HCT116 (cell line): Measurements from ENCODE around the gene TNNI2. TPM values are rescaled to one million over a fixed set of nuclear protein-coding genes. Genes with fewer than 3 reads are reported as not detected.
"Not testable (repeated sequence)": the region's sequence is repeated elsewhere in the genome, so short reads cannot be mapped to it uniquely, and the experiment has no call there.

Source experiments
- ATAC-seq: fragments of 200-7000 bp; cut with Tn5 transposase; 2 replicates; pipeline ENCODE4 v1.9.1; 2020; ENCODE audit warnings: mild to moderate bottlenecking, moderate library complexity
- BruUV-seq: library from RNA; stranded (reverse); fragments of 400-500 nt; replicated peaks from 2 replicates; lab custom pipeline; 2021; lab: Mats Ljungman, UMichigan
- CTCF ChIA-PET: fragments of 300-600 bp; sonication (Branson Sonifier 250); formaldehyde crosslinking; loops from one replicate; lab custom pipeline; 2021; ENCODE audit warnings: antibody characterized with exemption; lab: Charles Lee
- POLR2A ChIA-PET: fragments of 300-600, 350-600 bp; sonication (Branson Sonifier 250); formaldehyde crosslinking; loops from one replicate; lab custom pipeline; 2021; ENCODE audit warnings: antibody characterized with exemption; lab: Charles Lee
- RAD21 ChIA-PET, 2 experiments: fragments of 300-600 bp; sonication (Branson Sonifier 250); formaldehyde crosslinking; loops; one replicate each; lab custom pipeline; 2023; ENCODE audit warnings: low total read pairs in 2 of 2; ENCODE audit not compliant: uncharacterized antibody in 2 of 2, unreplicated experiment in 2 of 2, low non-redundant PET in 1 of 2; lab: Charles Lee
- DNase-seq: peaks from one replicate; pipeline ENCODE4 v3.0.0-alpha.2; 2010; ENCODE audit warnings: low read depth, low spot score
- H2AFZ ChIP-seq: fragments of 200-600 bp; shearing (Covaris generic), sonication (generic); 2 replicates; pipeline ENCODE4 v1.6.1; 2017; ENCODE audit warnings: low read depth, mixed run types, mixed read lengths, antibody characterized with exemption, low read length; ENCODE audit not compliant: poor library complexity, severe bottlenecking
- H3K27ac ChIP-seq: 2 replicates; pipeline ENCODE4 v1.5.1; 2012; ENCODE audit warnings: low read depth, low read length
- H3K27me3 ChIP-seq: fragments of 200-600 bp; sonication (generic); 2 replicates; pipeline ENCODE4 v1.6.1; 2016; ENCODE audit warnings: mixed run types, low read length, mixed read lengths; ENCODE audit not compliant: insufficient read depth
- H3K36me3 ChIP-seq, 2 experiments: fragments of 200-500 bp in 1 of 2; fragments of 200-600 bp in 1 of 2; sonication (Bioruptor generic) in 1 of 2; sonication (generic) in 1 of 2; 2 replicates each; pipeline versions ENCODE4 v1.5.1 to v1.6.1; 2014 to 2016; ENCODE audit warnings: low read length in 2 of 2, inconsistent platforms in 1 of 2, mixed read lengths in 1 of 2, mixed run types in 1 of 2; ENCODE audit not compliant: insufficient read depth in 2 of 2, control insufficient read depth in 1 of 2
- H3K4me1 ChIP-seq, 2 experiments: fragments of 200-600 bp in 1 of 2; sonication (generic) in 1 of 2; 2 replicates each; pipeline versions ENCODE4 v1.5.1 to v1.6.1; 2012 to 2017; ENCODE audit warnings: low read length in 2 of 2, inconsistent platforms in 1 of 2, mild to moderate bottlenecking in 1 of 2, mixed read lengths in 1 of 2, mixed run types in 1 of 2, moderate library complexity in 1 of 2; ENCODE audit not compliant: insufficient read depth in 2 of 2, control insufficient read depth in 1 of 2
- H3K4me2 ChIP-seq: fragments of 200-600 bp; sonication (generic); 2 replicates; pipeline ENCODE4 v1.6.1; 2017; ENCODE audit warnings: mixed run types, low read length, mixed read lengths
- H3K4me3 ChIP-seq, 2 experiments: fragments of 200-600 bp in 1 of 2; sonication (generic) in 1 of 2; replicated peaks in 1 of 2; 2 replicates each; pipeline ENCODE4 v1.5.1; 2011 to 2016; ENCODE audit warnings: low read length in 2 of 2, control low read depth in 1 of 2, low read depth in 1 of 2, mild to moderate bottlenecking in 1 of 2, mixed read lengths in 1 of 2, mixed run types in 1 of 2
- H3K79me2 ChIP-seq: fragments of 200-600 bp; sonication (generic); 2 replicates; pipeline ENCODE4 v1.6.1; 2017; ENCODE audit warnings: mild to moderate bottlenecking, mixed run types, low read length, moderate library complexity, mixed read lengths; ENCODE audit not compliant: insufficient read depth
- H3K9ac ChIP-seq: fragments of 200-600 bp; sonication (generic); 2 replicates; pipeline ENCODE4 v1.6.1; 2016; ENCODE audit warnings: low read length, mixed read lengths
- H3K9me2 ChIP-seq: fragments of 200-600 bp; sonication (generic), shearing (Covaris generic); 2 replicates; pipeline ENCODE4 v1.6.1; 2017; ENCODE audit warnings: mixed run types, mild to moderate bottlenecking, moderate library complexity; ENCODE audit not compliant: insufficient read depth
- H3K9me3 ChIP-seq, 2 experiments: fragments of 200-500 bp in 1 of 2; fragments of 200-600 bp in 1 of 2; sonication (Bioruptor generic) in 1 of 2; sonication (generic) in 1 of 2; 2 replicates each; pipeline ENCODE4 v1.6.1; 2014 to 2017; ENCODE audit warnings: low read length in 2 of 2, mixed read lengths in 2 of 2, inconsistent platforms in 1 of 2, low read depth in 1 of 2, mild to moderate bottlenecking in 1 of 2, mixed run types in 1 of 2, moderate library complexity in 1 of 2; ENCODE audit not compliant: control insufficient read depth in 1 of 2, insufficient read depth in 1 of 2
- H4K20me1 ChIP-seq: fragments of 200-600 bp; sonication (generic), shearing (Covaris generic); 2 replicates; pipeline ENCODE4 v1.6.1; 2017; ENCODE audit warnings: mixed run types, mild to moderate bottlenecking, moderate library complexity; ENCODE audit not compliant: insufficient read depth
- EGR1 ChIP-seq: IDR thresholded peaks from 2 replicates; pipeline ENCODE4 v1.6.1; 2012; ENCODE audit warnings: low read depth
- FOSL1 ChIP-seq: IDR thresholded peaks from 2 replicates; pipeline ENCODE4 v1.6.1; 2012; ENCODE audit warnings: low read depth
- POLR2A ChIP-seq: IDR thresholded peaks from 2 replicates; pipeline ENCODE4 v1.7.0; 2011; ENCODE audit warnings: borderline replicate concordance; ENCODE audit not compliant: insufficient read depth, insufficient read length; ENCODE audit errors: extremely low read depth
- SIN3A ChIP-seq: IDR thresholded peaks from 2 replicates; pipeline ENCODE4 v1.6.1; 2012; ENCODE audit warnings: low read depth
- intact Hi-C: fragments of 100-400 bp; cut with micrococcal nuclease; formaldehyde crosslinking; loops from 2 replicates; pipeline ENCODE4 v1.10.0; 2022
- total RNA-seq: library from RNA; stranded (reverse); gene quantifications from one replicate; pipeline ENCODE4 v1.2.1, GENCODE V29; 2021; ENCODE audit not compliant: unreplicated experiment

The TNNI2 gene
- total RNA-seq, 1 experiment from 2014 or later, result not detected

- ChIA-PET RAD21 (interaction anchor here in 1 of 2 experiments (1.3 kb wide), 1 partner anchor 273 kb away, joined by 6 read pairs; no protein-coding TSS in a partner anchor), CTCF (interaction anchor here (0.5 to 2.5 kb wide), 19 partner anchors 36 to 273 kb away, joined by 3 to 60 read pairs (median 5); partner anchors contain the start of genes H19, SYT8, TNNI2 and TNNT3), POLR2A (interaction anchor here (1.3 kb wide), 1 partner anchor 268 kb away, joined by 5 read pairs; no protein-coding TSS in a partner anchor)
- Histone ChIP-seq H3K36me3 (no peaks in the 10 kb centered on the region), H3K9me3 (no peaks in the 10 kb centered on the region), H3K27me3 (peaks cover 8% of the 10 kb centered on the region; the same call in 1 of the 2 replicates), H3K4me2 (no peak overlapping the region), H3K4me1 (no peaks in the 10 kb centered on the region), H3K27ac (no peak overlapping the region), H3K9ac (no peak overlapping the region), H3K79me2 (no peaks in the 10 kb centered on the region), H3K9me2 (no peaks in the 10 kb centered on the region), H3K4me3 (no peak overlapping the region), H4K20me1 (no peaks in the 10 kb centered on the region), H2AFZ (no peak overlapping the region)
- TF ChIP-seq FOSL1 (no peak), SIN3A (no peak)
- no TSS peak for BruUV-seq
- intact Hi-C loops, result loop anchor here (5.0 kb wide), 2 partner anchors 34 to 231 kb away; partner anchors contain the start of gene TNNT3
- DNase-seq (no peak), ATAC-seq (no peak)
Measured at GRCh38 chr11:1883346-1884302, 44.8 kb downstream of the TNNI2 start.

DNA sequence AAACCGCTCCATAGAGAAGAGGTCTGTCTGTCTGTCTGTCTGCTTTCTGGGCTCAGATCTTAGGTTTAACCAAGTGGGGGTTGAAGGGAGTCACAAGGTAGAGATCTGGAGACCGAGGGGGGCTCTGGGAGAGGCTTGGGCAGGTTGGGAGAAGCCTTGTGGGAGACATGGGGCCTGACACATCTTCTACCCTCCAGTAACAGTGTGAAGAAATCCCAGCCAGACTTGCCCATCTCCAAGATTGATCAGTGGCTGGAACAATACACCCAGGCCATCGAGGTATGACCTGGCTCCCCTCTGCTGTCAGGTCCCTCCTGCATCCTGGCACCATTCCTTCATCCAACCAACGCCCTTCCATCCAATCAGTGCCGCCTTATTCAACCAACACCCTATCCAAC, 45.5 kb downstream of the TNNI2 start:
- H3K4me3 ChIP-seq, result no peak overlapping the region
- ChIA-PET POLR2A (no interaction called here), CTCF (interaction anchor here (0.8 to 1.0 kb wide), 3 partner anchors 116 to 268 kb away, joined by 3 read pairs; no protein-coding TSS in a partner anchor), RAD21 (no interaction called here)
- H3K9me3 ChIP-seq, result no peaks in the 10 kb centered on the region
- H3K27ac ChIP-seq, result no peak overlapping the region
- no peak overlapping the region for H3K9ac ChIP-seq
- H3K9me2 ChIP-seq, result no peaks in the 10 kb centered on the region
- ATAC-seq, result no peak
- no peak overlapping the region for H2AFZ ChIP-seq
- no peak overlapping the region for H3K4me2 ChIP-seq
- BruUV-seq, result no TSS peak
- intact Hi-C loops, result loop anchor here (5.0 kb wide), 2 partner anchors 33 to 232 kb away; partner anchors contain the start of gene TNNT3
- H3K79me2 ChIP-seq, result no peaks in the 10 kb centered on the region
- no peak for TF ChIP-seq POLR2A
- no peak for TF ChIP-seq EGR1
- H3K4me1 ChIP-seq, result no peaks in the 10 kb centered on the region
- H4K20me1 ChIP-seq, result no peaks in the 10 kb centered on the region
- DNase-seq, result no peak
- H3K27me3 ChIP-seq, result peaks cover 8% of the 10 kb centered on the region; the same call in 1 of the 2 replicates
- H3K36me3 ChIP-seq, result no peaks in the 10 kb centered on the region

DNA sequence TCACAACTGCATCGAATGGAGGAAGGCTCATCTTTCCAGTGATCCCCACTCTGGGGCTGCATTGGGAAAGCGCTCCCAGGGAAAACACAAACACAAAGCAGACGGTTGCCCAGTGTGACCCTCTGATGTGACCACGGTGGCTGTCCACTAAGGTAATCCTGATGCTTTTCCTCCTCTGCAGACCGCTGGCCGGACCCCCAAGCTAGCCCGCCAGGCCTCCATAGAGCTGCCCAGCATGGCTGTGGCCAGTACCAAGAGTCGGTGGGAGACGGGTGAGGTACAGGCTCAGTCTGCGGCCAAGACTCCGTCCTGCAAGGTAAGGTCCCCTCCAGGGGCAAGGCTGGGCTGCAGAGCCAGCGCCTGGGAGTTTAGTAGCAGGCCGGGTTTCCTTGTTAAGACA, 47.8 kb downstream of the TNNI2 start:
- intact Hi-C loops, H3K9ac ChIP-seq, H4K20me1 ChIP-seq, ATAC-seq, H3K4me1 ChIP-seq, H3K4me3 ChIP-seq, DNase-seq, H3K79me2 ChIP-seq, H2AFZ ChIP-seq, RAD21 ChIA-PET, H3K9me2 ChIP-seq, POLR2A ChIA-PET, H3K9me3 ChIP-seq, H3K4me2 ChIP-seq, BruUV-seq, H3K27me3 ChIP-seq, H3K27ac ChIP-seq, H3K36me3 ChIP-seq: not testable (repeated sequence)
- CTCF ChIA-PET, result interaction anchor here (1.3 kb wide), 1 partner anchor 10 kb away, joined by 3 read pairs; no protein-coding TSS in a partner anchor
